ENCODE measurements around the gene ACAP3. TPM values are rescaled to one million over a fixed set of nuclear protein-coding genes. Genes with fewer than 3 reads are reported as not detected.
"Not testable (repeated sequence)": the region's sequence is repeated elsewhere in the genome, so short reads cannot be mapped to it uniquely, and the experiment has no call there.

ACAP3 gene
- total RNA-seq, 1 experiment from 2014 or later = 27.4 TPM

DNA sequence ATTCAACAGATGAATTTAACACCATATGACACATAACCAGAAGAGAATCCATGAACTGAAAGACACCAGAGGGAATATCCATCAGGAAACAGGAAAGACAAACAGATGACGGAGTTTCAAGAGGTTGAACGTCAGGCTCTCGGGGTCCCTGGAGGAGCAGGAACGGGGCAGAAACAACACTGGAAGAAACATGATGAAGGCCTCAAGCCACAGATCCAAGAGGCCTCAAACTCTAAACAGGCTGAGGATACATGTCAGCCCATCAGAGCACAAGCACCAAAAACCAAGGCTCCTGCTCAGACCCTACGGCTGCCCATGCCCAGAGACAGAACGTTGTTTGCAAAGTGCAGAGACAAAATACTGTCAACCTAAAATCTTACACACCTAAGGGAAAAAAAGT, 9.7 kb upstream of the ACAP3 start:
- H3K36me3 ChIP-seq = peaks cover 63% of the 10 kb centered on the region
- H3K27ac ChIP-seq = no peak overlapping the region
- H3K27me3 ChIP-seq = no peaks in the 10 kb centered on the region
- no peak for DNase-seq
- H3K9me3 ChIP-seq (replicated peaks) = no peaks in the 10 kb centered on the region
- H3K4me3 ChIP-seq = no peak overlapping the region
- H3K4me1 ChIP-seq = peaks cover 18% of the 10 kb centered on the region

GRCh38 chr1:1316199-1316598, 8.5 kb upstream of the ACAP3 start:
- Histone ChIP-seq H3K36me3 (peaks cover 72% of the 10 kb centered on the region), H3K4me1 (peaks cover 18% of the 10 kb centered on the region)
- H3K4me3 ChIP-seq; H3K27me3 ChIP-seq; DNase-seq; H3K27ac ChIP-seq; H3K9me3 ChIP-seq (replicated peaks): not testable (repeated sequence)

DNA sequence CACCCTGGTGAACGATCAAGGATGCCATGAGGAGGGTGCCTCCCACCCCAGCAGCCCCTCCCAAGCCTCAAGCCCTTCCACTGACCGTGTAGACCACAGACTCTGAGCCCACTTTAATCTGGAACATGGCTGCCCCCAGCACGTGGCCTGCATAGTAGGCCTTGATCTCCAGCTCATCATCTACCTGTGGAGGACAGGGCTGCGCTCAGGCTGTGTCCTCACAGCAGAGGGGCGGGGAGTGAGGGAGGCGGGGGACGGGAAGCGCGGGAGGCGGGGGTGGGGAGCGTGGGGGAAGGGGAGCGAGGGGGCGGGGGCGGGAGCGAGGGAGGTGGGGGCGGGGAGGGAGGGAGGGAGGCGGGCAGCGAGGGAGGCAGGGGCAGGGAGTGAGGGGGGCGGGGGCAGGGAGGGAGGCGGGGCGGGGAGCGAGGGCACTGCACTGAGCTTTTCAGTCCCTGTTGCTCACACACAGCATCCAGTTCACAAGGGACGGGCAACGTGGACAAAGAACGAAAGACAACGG, 7.8 kb upstream of the ACAP3 start:
- peaks cover 18% of the 10 kb centered on the region for H3K4me1 ChIP-seq
- H3K27ac ChIP-seq = no peak overlapping the region
- H3K27me3 ChIP-seq = no peaks in the 10 kb centered on the region
- H3K4me3 ChIP-seq = no peak overlapping the region
- H3K36me3 ChIP-seq = peaks cover 73% of the 10 kb centered on the region
- DNase-seq = no peak
- no peaks in the 10 kb centered on the region for H3K9me3 ChIP-seq (replicated peaks)

DNA sequence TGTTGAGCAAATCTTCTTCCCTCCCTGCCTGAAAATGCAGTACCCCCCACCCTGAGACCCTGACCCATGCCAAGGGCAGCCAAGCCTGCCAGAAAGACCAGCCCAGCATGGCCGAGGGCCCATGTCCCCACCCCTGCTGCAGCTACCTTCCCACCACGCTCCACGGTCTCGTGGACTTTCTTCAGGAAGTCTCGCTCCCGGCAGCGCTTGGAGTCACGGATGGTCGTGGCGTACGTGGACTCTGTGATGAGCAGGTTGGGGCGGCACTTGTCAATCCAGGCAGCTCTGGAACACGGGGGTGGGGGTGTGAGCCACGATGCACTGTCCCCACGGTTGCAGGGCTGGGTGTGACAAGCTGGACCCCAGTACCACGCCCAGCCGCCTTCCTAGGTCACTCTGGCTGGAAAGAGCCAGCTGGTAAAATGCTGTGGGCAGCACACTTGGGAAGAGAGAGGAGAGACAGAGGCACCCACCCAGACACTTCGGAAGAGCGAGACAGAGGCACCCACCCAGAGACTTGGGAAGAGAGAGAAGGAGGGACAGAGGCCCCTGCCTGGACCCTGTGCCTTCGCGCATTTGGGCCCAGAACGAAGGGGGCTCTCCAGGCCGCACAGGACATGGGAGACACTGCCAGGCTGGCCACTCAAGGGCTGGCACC, 7.1 kb upstream of the ACAP3 start:
- no peak for DNase-seq
- Histone ChIP-seq H3K27me3 (no peaks in the 10 kb centered on the region), H3K4me1 (peaks cover 18% of the 10 kb centered on the region), H3K4me3 (no peak overlapping the region), H3K27ac (no peak overlapping the region), H3K36me3 (peaks cover 80% of the 10 kb centered on the region), H3K9me3 (replicated peaks) (no peaks in the 10 kb centered on the region)

GRCh38 chr1:1314237-1314586, 6.5 kb upstream of the ACAP3 start:
- H3K4me1 ChIP-seq = peaks cover 18% of the 10 kb centered on the region
- no peaks in the 10 kb centered on the region for H3K9me3 ChIP-seq (replicated peaks)
- no peak for DNase-seq
- peaks cover 84% of the 10 kb centered on the region for H3K36me3 ChIP-seq
- no peaks in the 10 kb centered on the region for H3K27me3 ChIP-seq
- H3K4me3 ChIP-seq = no peak overlapping the region
- H3K27ac ChIP-seq = no peak overlapping the region

DNA sequence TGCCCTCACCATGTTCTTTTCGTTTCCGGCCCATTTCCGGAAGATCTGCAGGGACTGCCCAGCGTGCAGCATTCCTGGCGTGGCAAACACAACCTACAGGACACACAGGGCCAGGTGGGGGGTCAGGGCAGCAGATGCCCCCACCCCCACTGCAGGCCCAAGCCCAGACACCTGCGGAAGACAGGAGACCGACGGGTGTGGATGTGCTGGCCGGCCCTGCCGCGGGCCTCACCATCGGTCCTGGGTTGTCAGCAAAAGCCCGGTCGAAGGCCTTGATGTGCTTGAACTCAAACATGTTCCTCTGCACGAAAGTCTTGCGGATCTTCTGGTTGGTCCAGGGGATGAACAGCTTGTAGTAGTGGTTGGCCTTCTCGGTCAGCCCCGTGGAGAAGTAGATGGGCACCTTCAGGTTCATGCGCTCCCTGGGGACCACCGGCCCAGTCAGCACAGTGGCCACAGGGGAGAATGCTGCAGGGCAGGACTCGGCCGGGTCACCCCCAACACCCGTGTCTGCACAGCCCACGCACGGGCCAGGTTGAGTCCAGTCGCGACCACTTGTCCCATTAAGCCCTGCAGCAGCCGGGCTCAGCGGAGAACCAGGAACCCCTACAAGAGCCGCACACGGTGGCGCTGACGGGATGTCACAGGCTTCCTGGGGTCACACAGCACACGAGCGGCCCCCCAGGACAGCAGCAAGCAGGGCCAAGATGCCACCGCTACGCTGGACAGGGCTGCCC, 5.9 kb upstream of the ACAP3 start:
- Histone ChIP-seq H3K36me3 (peaks cover 78% of the 10 kb centered on the region), H3K4me3 (no peak overlapping the region), H3K27ac (no peak overlapping the region), H3K9me3 (replicated peaks) (no peaks in the 10 kb centered on the region), H3K4me1 (peaks cover 14% of the 10 kb centered on the region), H3K27me3 (no peaks in the 10 kb centered on the region)
- DNase-seq = no peak

DNA sequence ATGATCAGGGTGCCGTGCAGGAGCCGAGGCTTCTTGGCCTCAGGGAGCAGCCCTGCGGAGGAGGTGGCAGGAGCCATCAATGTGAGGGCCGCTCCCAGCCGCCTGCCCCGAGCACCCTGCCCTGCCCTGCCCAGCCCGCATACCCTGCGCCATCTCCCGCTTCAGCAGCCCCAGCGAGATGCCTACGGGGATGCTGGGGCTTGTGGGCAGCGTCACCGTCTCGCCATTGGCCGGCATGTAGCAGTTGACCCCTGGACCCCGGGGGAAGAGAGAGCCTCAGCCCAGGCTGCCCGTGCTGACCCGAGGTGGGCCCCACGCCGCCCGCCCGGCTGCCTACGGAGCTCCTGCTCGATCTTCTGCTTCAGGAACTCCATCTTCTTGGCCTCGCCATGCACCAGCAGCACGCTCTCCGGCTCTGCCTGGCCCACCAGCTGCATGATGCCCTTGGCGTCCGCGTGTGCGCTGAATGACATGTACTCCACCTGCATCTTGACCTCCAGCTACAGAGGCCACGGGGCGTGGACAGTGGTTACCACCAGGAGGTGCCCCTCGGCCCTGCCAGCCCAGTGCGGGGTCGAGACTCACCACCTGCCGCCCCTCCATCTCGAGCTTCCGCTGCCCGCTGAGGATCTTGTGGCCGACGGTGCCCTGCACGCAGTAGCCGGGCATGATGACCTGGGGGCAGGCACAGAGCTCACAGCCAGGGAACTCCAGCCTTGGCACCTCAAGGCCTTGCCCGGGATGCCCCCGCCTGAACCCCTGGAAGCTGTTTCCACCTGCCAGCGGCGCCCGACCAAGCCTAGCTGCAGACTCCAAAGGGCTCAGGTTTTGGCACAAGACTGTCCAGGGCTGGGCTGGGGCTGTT, 5.0 kb upstream of the ACAP3 start:
- Histone ChIP-seq H3K27me3 (no peaks in the 10 kb centered on the region), H3K4me1 (peaks cover 4% of the 10 kb centered on the region), H3K36me3 (peaks cover 70% of the 10 kb centered on the region), H3K27ac (no peak overlapping the region), H3K9me3 (replicated peaks) (no peaks in the 10 kb centered on the region), H3K4me3 (no peak overlapping the region)
- no peak for DNase-seq

GRCh38 chr1:1311107-1312104, 3.7 kb upstream of the ACAP3 start:
- H3K4me3 ChIP-seq = no peak overlapping the region
- H3K27me3 ChIP-seq = no peaks in the 10 kb centered on the region
- H3K9me3 ChIP-seq (replicated peaks) = no peaks in the 10 kb centered on the region
- H3K36me3 ChIP-seq = peaks cover 58% of the 10 kb centered on the region
- peaks cover 5% of the 10 kb centered on the region for H3K4me1 ChIP-seq
- no peak for DNase-seq
- H3K27ac ChIP-seq = no peak overlapping the region

- no peak for DNase-seq
- no peak overlapping the region for H3K27ac ChIP-seq
- H3K4me3 ChIP-seq = no peak overlapping the region
- no peaks in the 10 kb centered on the region for H3K9me3 ChIP-seq (replicated peaks)
- H3K36me3 ChIP-seq = peaks cover 51% of the 10 kb centered on the region
- H3K4me1 ChIP-seq = peaks cover 13% of the 10 kb centered on the region
- no peaks in the 10 kb centered on the region for H3K27me3 ChIP-seq
These were observed 2.8 kb upstream of the ACAP3 start for GRCh38 chr1:1310476-1311053.

DNA sequence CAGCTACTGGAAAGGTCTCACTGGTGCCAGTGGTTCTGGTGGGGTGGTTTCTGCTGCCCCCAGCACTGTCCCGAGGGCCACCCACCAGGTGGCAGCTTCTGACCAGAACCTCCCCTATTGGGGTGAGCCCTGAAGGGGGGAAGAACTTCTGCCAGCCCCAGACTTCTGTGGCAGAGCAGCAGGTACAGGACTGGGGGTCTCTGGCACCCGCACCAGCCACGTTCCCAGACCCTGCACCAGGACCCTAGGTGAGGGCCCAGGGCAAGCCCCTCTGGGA, 2.3 kb upstream of the ACAP3 start:
- Histone ChIP-seq H3K9me3 (replicated peaks) (no peaks in the 10 kb centered on the region), H3K4me3 (no peak overlapping the region), H3K4me1 (peaks cover 17% of the 10 kb centered on the region), H3K27ac (no peak overlapping the region), H3K27me3 (no peaks in the 10 kb centered on the region), H3K36me3 (peaks cover 48% of the 10 kb centered on the region)
- no peak for DNase-seq

DNA sequence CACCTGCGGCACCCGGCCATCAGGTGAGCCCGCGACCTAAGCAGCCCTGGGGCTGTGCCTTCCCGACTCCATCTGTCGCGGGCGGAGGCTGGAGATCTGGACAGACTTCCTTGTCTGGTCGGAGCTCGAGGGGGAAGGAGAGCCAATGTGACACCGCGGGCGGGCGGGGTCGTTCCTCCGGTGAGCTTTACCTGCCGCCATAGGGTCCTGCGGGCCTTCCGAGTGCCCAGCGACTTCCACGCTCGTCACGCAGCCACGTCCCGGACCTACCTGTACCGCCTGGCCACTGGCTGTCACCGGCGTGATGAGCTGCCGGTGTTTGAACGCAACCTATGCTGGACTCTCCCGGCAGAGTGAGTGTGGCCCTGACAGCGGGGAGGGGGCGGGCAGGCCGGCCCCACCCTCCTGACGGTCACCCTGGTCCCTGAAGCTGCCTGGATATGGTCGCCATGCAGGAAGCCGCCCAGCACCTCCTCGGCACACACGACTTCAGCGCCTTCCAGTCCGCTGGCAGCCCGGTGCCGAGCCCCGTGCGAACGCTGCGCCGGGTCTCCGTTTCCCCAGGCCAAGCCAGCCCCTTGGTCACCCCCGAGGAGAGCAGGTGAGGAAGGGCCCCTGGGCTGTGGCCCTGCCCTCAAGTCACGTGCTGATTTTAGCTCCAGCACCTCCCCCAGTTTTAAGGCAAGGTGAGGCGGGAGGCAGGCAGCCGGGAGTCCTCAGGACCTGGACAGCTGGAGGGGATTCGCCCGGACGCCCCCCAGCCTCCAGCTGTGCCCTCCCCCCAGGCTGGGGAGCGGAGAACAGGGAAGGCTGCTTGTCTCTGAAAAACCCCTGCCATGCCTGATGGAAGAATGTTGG, 1.8 kb upstream of the ACAP3 start:
- no peak for DNase-seq
- Histone ChIP-seq H3K9me3 (replicated peaks) (no peaks in the 10 kb centered on the region), H3K27me3 (no peaks in the 10 kb centered on the region), H3K4me1 (peaks cover 18% of the 10 kb centered on the region), H3K27ac (no peak overlapping the region), H3K36me3 (peaks cover 42% of the 10 kb centered on the region), H3K4me3 (peak overlapping the region; percentile 79)

DNA sequence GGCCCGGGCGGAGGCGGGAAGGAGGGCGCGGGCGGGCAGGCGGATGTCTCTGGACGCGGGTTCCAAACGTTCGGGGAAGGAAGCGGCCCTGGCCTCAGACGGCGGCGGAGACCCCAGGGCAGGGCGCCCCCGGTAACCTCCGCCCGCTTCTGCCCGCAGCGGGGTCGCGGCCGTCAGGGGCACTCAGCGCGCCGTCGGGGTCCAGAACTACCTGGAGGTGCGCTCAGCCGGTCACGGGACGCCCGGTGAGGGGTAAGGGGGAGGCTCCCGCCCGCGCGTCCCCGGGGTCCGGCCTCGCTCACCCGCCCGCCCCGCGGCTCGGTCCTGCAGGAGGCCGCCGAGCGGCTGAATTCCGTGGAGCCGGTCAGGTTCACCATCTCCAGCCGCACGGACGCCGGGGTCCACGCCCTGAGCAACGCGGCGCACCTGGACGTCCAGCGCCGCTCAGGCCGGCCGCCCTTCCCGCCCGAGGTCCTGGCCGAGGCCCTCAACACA, 1.1 kb upstream of the ACAP3 start:
- Histone ChIP-seq H3K4me1 (peaks cover 23% of the 10 kb centered on the region), H3K27me3 (no peaks in the 10 kb centered on the region), H3K27ac (peak overlapping the region; percentile 54), H3K9me3 (replicated peaks) (no peaks in the 10 kb centered on the region), H3K4me3 (peak overlapping the region; percentile 79), H3K36me3 (peaks cover 36% of the 10 kb centered on the region)
- no peak for DNase-seq

DNA sequence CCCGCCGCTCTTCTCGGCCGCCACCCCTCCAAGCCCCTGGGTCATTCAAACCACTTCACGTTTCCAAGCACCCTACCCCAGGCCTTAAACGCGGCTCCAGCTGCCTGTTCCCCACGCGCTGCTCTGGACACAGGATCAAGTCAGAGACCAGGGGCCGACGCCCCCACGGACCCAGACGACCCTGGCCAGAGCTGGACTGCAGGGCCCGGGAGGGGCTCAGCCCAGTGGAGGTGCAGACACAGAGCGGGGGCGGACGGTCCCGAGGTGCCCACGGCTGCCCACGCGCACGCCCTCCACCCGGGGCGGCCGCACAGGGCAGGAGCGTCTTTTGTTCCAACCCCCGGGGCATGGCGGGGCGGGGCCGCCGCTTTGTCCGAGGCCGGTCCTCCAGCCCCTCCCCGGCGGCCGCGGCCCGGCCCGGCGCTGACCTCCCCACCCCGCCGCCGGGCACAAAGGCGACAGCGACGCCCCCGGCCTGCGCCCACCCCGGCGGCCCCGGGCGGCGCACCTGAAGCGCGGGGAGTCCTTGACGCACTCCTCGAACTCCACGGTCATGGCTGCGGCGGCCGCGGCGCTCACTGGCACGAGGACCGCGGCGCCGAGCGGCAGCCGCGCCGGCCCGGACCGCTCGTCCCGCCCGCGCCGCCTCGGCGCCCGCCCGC, 338 bp downstream of the ACAP3 start:
- H3K4me1 ChIP-seq = peaks cover 24% of the 10 kb centered on the region

More for the DNA sequence above, 338 bp downstream of the ACAP3 start:
- Histone ChIP-seq H3K9me3 (replicated peaks) (no peaks in the 10 kb centered on the region), H3K27ac (no peak overlapping the region; the same call in 1 of the 2 replicates), H3K27me3 (no peaks in the 10 kb centered on the region), H3K36me3 (peaks cover 22% of the 10 kb centered on the region), H3K4me3 (peak overlapping the region; percentile 79)
- peak; percentile 47 for DNase-seq
